ENCODE data around the gene FTCD.

GRCh38 chr21:46203203-46203600, 47.8 kb upstream of the FTCD start:
- TF ChIP-seq POLR2A (IDR thresholded peaks at IDR 0.05) (no peak), POLR2AphosphoS5 (IDR thresholded peaks at IDR 0.05; ENCODE audit: insufficient read depth in 1 of 2, low read depth in 1 of 2) (no peak)

All from vagina (tissue), 2 donors.